Thoracic aorta (tissue), 2 donors: ENCODE results near the gene RUNX2. TPM values are rescaled to one million over a fixed set of nuclear protein-coding genes. Genes with fewer than 3 reads are reported as not detected.

Experiments
- ATAC-seq: fragments of 150-250 bp; one replicate; pipeline ENCODE4 v1.8.0; 2017; ENCODE audit warnings: low read depth; ENCODE audit not compliant: insufficient number of reproducible peaks, low FRiP score
- DNase-seq: peaks from one replicate; pipeline ENCODE4 v3.0.0-alpha.2; 2020; ENCODE audit warnings: low spot score
- H3K27ac ChIP-seq, 2 donors: fragments of 200-600 bp; sonication (generic); 1 replicate in 1 of 2; 2 replicates in 1 of 2; pipeline ENCODE4 v1.5.1; 2016; ENCODE audit warnings: mild to moderate bottlenecking in 2 of 2, moderate library complexity in 2 of 2
- H3K27me3 ChIP-seq: fragments of 200-600 bp; sonication (generic); replicated peaks from 2 replicates; pipeline ENCODE4 v1.6.0; 2016; ENCODE audit warnings: mild to moderate bottlenecking; ENCODE audit not compliant: insufficient read depth
- H3K36me3 ChIP-seq: fragments of 200-600 bp; sonication (generic); one replicate; pipeline ENCODE4 v1.5.1; 2016
- H3K4me1 ChIP-seq, 2 donors: fragments of 200-600 bp; sonication (generic); 1 replicate in 1 of 2; 2 replicates in 1 of 2; pipeline versions ENCODE4 v1.5.1 to v1.6.0; 2016; ENCODE audit warnings: low read depth in 2 of 2, mild to moderate bottlenecking in 1 of 2; ENCODE audit not compliant: control insufficient read depth in 1 of 2
- H3K4me3 ChIP-seq: fragments of 200-600 bp; sonication (generic); 2 replicates; pipeline ENCODE4 v1.5.1; 2016; ENCODE audit warnings: mild to moderate bottlenecking
- H3K9me3 ChIP-seq: fragments of 200-600 bp; sonication (generic); 2 replicates; pipeline ENCODE4 v1.5.1; 2016
- CTCF ChIP-seq: fragments of 200-600 bp; sonication (generic); IDR thresholded peaks from one replicate; pipeline ENCODE4 v1.5.1; 2019; ENCODE audit warnings: antibody characterized with exemption
- total RNA-seq, 2 donors: library from RNA; depleted of rRNA; stranded (reverse); fragments of >200 nt; gene quantifications; one replicate each; pipeline versions ENCODE4 v1.1.0 to v1.2.3, GENCODE V29; 2016

RUNX2 gene
- total RNA-seq, 2 donors from 2014 or later = 3.2 to 7.9 TPM

DNA sequence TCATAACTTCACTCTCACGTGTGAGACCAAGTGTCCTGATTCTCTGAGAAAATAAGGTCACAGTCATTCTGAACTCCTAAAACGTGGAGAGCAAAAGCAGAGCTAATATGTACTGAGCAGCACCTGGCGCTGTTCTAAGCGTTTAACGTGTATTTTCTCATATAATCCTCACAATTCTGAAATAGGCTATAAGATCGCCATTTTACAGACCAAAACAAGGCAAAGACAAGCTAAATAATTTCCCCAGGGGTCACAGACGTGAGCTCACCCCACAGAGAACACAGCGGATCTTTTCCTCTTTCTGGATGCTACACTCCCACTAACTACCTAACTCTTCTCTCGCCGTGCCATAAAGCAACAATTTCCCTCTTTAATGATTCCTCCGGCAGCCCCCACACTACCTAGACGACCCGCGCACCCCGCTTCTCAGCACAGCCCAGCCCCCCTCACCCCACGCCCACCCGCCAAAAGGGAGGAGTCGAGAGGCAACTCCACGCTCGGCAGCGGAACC is 49.0 kb downstream of the RUNX2 start:
- no peak for ATAC-seq

DNA sequence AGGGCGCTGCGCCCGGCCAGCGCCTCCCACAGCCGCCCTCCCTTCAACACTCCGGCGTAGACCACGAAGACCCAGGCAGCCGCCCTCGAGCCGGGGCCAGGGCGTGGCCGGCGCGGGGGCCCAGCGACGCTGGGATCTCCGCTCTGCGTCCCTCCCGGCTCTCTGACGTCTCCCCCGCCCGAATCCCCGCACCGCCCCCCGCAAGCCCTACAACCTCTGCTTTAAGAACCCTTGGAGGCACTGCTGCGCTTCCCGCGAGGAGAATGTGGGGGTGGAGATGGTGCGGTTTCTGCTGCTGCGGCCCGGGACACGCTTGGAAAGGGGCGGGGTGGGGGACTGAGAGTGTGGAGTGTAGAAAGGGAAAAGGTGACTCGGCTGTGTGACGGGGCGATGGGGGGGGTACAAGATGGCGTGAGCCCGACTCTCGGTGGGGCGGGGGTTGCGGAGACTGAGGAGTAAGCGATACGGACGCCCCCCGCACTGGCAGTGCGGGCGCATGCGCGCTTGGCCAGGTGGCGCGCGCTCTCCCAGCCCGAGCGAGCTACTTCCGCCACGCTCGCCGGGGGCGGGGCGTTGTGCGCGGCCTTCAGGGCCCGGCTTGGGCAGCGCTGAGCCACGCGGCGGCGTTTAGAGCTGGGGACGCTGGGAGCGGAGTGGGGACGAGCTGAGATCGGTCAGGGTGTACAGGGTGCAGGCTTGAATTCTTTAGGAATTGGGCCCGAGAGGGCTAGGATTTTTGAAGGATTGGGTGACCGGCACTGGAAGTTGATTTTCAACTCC is 49.6 kb downstream of the RUNX2 start, which contains the start of gene SUPT3H:
Gene SUPT3H (minus strand): TSS at position 381 of the 780 bp plus-strand sequence.
- H3K27ac ChIP-seq = peak within 1 kb of the TSS; percentile 87 to 94
- H3K9me3 ChIP-seq = no peaks in the 10 kb centered on the region
- H3K4me3 ChIP-seq = peak within 1 kb of the TSS; percentile 97
- no peak for TF ChIP-seq CTCF
- H3K4me1 ChIP-seq = peaks cover 6 to 12% of the 10 kb centered on the region in 2 donors
- no peaks in the 10 kb centered on the region for H3K27me3 ChIP-seq
- H3K36me3 ChIP-seq = no peaks in the 10 kb centered on the region
- peak; percentile 83 for ATAC-seq
- DNase-seq = peak; percentile 79

More for the DNA sequence above, 49.0 kb downstream of the RUNX2 start:
- no peaks in the 10 kb centered on the region for H3K9me3 ChIP-seq
- DNase-seq = peak; percentile 46
- H3K27ac ChIP-seq = peak overlapping the region; percentile 87 to 94
- no peaks in the 10 kb centered on the region for H3K27me3 ChIP-seq
- peaks cover 6 to 12% of the 10 kb centered on the region in 2 donors for H3K4me1 ChIP-seq
- no peak for TF ChIP-seq CTCF
- no peaks in the 10 kb centered on the region for H3K36me3 ChIP-seq
- H3K4me3 ChIP-seq = peak overlapping the region; percentile 97

DNA sequence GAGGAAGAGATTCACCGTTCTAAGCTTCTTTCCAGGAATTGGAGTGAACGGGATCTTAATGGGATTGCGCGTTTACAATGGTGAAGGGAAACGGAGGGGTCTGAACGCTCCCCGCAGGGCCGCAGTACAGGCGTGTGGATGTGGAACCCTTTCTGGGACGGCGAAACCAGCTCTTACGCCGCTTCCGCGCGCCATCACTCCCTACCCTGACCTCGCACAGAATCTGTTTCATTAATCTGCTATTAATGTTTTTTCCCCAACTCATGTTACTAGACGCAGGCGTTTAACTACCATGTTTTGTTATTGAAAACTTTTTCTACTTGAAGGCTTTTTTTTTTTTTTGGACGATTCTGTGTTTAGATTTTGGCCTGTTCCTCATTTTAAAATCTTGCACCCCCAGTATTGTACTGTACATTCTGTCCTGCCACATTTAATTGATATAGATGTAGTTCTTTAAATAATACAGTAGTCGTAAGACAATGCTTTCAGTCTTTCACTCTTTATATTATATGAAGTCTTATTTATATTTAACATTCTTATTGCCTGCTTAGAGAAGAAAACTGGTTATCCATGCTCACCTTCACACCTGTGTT is 50.3 kb downstream of the RUNX2 start:
- H3K27me3 ChIP-seq = no peaks in the 10 kb centered on the region
- DNase-seq = no peak
- ATAC-seq = no peak

DNA sequence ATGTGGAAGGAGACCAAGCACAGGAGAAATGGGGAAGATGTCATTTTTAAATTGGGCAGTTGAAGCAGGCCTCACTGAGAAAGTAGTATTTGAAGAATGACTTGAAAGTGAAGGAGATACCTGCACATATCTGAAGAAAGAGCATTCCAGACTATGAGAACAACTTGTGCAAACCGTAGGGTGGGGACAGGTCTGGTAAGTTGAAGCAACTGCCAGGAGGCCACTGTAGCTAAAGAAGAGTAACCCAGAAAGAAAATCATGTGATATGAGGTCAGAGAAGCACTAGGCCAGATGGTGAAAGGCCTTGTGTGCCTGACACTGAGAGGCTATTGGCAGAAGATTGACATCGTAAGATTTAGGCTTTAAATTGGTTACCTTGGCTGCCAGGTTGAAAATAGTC is 54.3 kb downstream of the RUNX2 start:
- Histone ChIP-seq H3K36me3 (no peaks in the 10 kb centered on the region), H3K27ac (no peak overlapping the region), H3K4me1 (peaks cover 6 to 8% of the 10 kb centered on the region in 2 donors), H3K27me3 (no peaks in the 10 kb centered on the region), H3K9me3 (no peaks in the 10 kb centered on the region), H3K4me3 (no peak overlapping the region)
- DNase-seq (no peak), ATAC-seq (no peak)
- TF ChIP-seq CTCF = no peak

More for the DNA sequence above, 50.3 kb downstream of the RUNX2 start:
- Histone ChIP-seq H3K36me3 (no peaks in the 10 kb centered on the region), H3K4me3 (peak overlapping the region; percentile 97), H3K27ac (peak overlapping the region; percentile 87 to 94), H3K9me3 (no peaks in the 10 kb centered on the region), H3K4me1 (peaks cover 6 to 12% of the 10 kb centered on the region in 2 donors)
- TF ChIP-seq CTCF = no peak

DNA sequence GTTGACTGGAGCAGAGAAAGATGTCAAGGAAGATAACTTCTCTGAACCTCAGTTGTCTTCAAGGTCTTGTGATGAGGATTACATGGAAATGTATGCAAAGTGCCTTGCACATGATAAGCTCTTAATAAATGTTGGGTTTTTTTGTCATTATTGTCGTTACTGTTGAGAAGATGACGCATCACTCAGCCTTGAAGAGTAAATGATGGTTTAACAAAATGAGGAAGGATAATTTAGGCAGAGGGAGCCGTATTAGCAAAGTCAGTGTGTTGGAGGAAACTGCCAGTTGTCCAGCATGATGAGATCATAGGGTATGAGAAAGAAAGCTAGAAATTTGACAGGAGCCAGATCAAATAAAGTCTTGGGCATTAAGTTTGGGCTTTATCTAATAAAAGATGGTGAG is 58.4 kb downstream of the RUNX2 start:
- Histone ChIP-seq H3K27me3 (no peaks in the 10 kb centered on the region), H3K27ac (no peak overlapping the region), H3K4me1 (no peaks in the 10 kb centered on the region), H3K4me3 (no peak overlapping the region), H3K36me3 (no peaks in the 10 kb centered on the region), H3K9me3 (no peaks in the 10 kb centered on the region)
- TF ChIP-seq CTCF = no peak
- ATAC-seq (no peak), DNase-seq (no peak)
